Activated T-cell treated with anti-CD3 and anti-CD28 coated beads, Interleukin-2, amount 50 U/mL, for 4 hours (primary cell): Measurements from ENCODE around the gene LRRC23. TPM values are rescaled to one million over a fixed set of nuclear protein-coding genes. Genes with fewer than 3 reads are reported as not detected.
A peak's percentile ranks its signal among the peaks of the same experiment; 100 is the strongest.

Source experiments
- ATAC-seq, 2 donors: fragments of 200-7000 bp; cut with Tn5 transposase; one replicate each; pipeline ENCODE4 v1.10.0; 2021
- DNase-seq: peaks from one replicate; pipeline ENCODE4 v3.0.0-alpha.2; 2020
- H3K27me3 Mint-ChIP-seq: one replicate; pipeline ENCODE4 v1.8.0; 2021; ENCODE audit warnings: low read depth, mixed read lengths
- H3K36me3 Mint-ChIP-seq: one replicate; pipeline ENCODE4 v1.8.0; 2022; ENCODE audit warnings: mixed read lengths; ENCODE audit not compliant: insufficient read depth
- H3K4me1 Mint-ChIP-seq: one replicate; pipeline ENCODE4 v1.8.0; 2021; ENCODE audit warnings: low read depth, mixed read lengths
- H3K4me3 Mint-ChIP-seq: one replicate; pipeline ENCODE4 v1.8.0; 2021; ENCODE audit warnings: mild to moderate bottlenecking, moderate library complexity, mixed read lengths
- H3K9me3 Mint-ChIP-seq: one replicate; pipeline ENCODE4 v1.8.0; 2021; ENCODE audit warnings: mixed read lengths
- total RNA-seq, 3 donors: library from RNA; stranded (reverse); gene quantifications; one replicate each; pipeline ENCODE4 v1.2.1, GENCODE V29; 2021

Gene LRRC23
- total RNA-seq, 3 donors from 2014 or later = 2.1 to 3.0 (median 3.0) TPM

DNA sequence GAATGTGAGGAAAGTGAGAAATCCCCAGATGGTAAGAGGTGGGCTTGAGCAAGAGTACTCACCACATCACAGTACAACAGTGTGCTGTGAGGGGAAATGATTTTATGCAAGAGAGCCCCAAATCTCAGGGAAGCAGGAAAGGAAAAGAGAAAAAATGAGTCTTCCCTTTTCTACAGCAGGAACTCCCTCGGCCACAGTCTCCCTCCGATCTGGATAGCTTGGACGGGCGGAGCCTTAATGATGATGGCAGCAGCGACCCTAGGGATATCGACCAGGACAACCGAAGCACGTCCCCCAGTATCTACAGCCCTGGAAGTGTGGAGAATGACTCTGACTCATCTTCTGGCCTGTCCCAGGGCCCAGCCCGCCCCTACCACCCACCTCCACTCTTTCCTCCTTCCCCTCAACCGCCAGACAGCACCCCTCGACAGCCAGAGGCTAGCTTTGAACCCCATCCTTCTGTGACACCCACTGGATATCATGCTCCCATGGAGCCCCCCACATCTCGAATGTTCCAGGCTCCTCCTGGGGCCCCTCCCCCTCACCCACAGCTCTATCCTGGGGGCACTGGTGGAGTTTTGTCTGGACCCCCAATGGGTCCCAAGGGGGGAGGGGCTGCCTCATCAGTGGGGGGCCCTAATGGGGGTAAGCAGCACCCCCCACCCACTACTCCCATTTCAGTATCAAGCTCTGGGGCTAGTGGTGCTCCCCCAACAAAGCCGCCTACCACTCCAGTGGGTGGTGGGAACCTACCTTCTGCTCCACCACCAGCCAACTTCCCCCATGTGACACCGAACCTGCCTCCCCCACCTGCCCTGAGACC, 31.0 kb downstream of the LRRC23 start:
- no peaks in the 10 kb centered on the region for H3K27me3 Mint-ChIP-seq
- no peaks in the 10 kb centered on the region for H3K9me3 Mint-ChIP-seq
- peaks cover 56% of the 10 kb centered on the region for H3K4me1 Mint-ChIP-seq

DNA sequence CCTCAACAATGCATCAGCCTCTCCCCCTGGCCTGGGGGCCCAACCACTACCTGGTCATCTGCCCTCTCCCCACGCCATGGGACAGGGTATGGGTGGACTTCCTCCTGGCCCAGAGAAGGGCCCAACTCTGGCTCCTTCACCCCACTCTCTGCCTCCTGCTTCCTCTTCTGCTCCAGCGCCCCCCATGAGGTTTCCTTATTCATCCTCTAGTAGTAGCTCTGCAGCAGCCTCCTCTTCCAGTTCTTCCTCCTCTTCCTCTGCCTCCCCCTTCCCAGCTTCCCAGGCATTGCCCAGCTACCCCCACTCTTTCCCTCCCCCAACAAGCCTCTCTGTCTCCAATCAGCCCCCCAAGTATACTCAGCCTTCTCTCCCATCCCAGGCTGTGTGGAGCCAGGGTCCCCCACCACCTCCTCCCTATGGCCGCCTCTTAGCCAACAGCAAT, 31.6 kb downstream of the LRRC23 start:
- DNase-seq (no peak), ATAC-seq (no peak)
- Mint-ChIP-seq H3K4me3 (peak overlapping the region; percentile 87), H3K4me1 (peaks cover 51% of the 10 kb centered on the region), H3K9me3 (no peaks in the 10 kb centered on the region), H3K36me3 (peaks cover 25% of the 10 kb centered on the region), H3K27me3 (no peaks in the 10 kb centered on the region)

More for the DNA sequence above, 31.0 kb downstream of the LRRC23 start:
- Mint-ChIP-seq H3K4me3 (peak overlapping the region; percentile 87), H3K36me3 (peaks cover 25% of the 10 kb centered on the region)
- ATAC-seq (no peak), DNase-seq (no peak)

GRCh38 chr12:6936636-6937480, 32.2 kb downstream of the LRRC23 start:
- H3K4me3 Mint-ChIP-seq = peak overlapping the region; percentile 87
- H3K27me3 Mint-ChIP-seq = no peaks in the 10 kb centered on the region
- ATAC-seq (peak; percentile 37), DNase-seq (peak; percentile 69)
- H3K4me1 Mint-ChIP-seq = peaks cover 51% of the 10 kb centered on the region
- no peaks in the 10 kb centered on the region for H3K9me3 Mint-ChIP-seq
- H3K36me3 Mint-ChIP-seq = peaks cover 25% of the 10 kb centered on the region

DNA sequence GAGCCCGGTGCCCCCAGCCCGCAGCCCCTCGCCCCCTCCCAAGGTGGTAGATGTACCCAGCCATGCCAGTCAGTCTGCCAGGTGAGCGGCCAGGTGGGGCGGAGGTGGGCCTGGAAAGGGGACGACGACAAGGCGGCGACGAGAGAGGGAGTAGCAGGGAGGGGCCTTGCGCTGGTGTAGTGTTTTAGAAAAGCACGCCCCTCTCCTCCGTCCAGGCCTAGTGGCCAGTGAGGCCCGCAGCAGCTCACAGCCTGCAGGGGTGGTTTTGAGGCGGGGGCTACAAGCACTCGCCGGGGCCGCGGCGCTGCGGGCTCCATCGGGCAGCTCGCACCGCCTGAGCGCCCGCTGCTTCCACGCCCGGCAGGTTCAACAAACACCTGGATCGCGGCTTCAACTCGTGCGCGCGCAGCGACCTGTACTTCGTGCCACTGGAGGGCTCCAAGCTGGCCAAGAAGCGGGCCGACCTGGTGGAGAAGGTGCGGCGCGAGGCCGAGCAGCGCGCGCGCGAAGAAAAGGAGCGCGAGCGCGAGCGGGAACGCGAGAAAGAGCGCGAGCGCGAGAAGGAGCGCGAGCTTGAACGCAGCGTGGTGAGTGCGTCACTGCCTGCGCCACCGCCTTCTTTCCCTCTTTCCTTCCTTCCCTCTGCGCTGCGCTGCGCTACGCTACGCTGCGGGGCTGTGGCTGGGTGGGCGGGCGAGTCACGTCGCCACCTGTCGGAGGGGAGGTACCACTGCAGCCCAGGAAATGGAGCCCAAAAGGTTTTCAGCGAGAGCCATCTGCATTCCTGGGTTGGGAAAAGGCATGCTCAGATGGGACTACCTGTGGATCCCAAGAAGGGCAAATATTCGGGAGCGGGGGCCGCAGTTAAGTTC, 33.1 kb downstream of the LRRC23 start:
- peaks cover 49% of the 10 kb centered on the region for H3K4me1 Mint-ChIP-seq
- H3K9me3 Mint-ChIP-seq = no peaks in the 10 kb centered on the region
- H3K27me3 Mint-ChIP-seq = no peaks in the 10 kb centered on the region
- peaks cover 25% of the 10 kb centered on the region for H3K36me3 Mint-ChIP-seq
- peak overlapping the region; percentile 87 for H3K4me3 Mint-ChIP-seq
- peak; percentile 91 for DNase-seq
- ATAC-seq = peak; percentile 92

DNA sequence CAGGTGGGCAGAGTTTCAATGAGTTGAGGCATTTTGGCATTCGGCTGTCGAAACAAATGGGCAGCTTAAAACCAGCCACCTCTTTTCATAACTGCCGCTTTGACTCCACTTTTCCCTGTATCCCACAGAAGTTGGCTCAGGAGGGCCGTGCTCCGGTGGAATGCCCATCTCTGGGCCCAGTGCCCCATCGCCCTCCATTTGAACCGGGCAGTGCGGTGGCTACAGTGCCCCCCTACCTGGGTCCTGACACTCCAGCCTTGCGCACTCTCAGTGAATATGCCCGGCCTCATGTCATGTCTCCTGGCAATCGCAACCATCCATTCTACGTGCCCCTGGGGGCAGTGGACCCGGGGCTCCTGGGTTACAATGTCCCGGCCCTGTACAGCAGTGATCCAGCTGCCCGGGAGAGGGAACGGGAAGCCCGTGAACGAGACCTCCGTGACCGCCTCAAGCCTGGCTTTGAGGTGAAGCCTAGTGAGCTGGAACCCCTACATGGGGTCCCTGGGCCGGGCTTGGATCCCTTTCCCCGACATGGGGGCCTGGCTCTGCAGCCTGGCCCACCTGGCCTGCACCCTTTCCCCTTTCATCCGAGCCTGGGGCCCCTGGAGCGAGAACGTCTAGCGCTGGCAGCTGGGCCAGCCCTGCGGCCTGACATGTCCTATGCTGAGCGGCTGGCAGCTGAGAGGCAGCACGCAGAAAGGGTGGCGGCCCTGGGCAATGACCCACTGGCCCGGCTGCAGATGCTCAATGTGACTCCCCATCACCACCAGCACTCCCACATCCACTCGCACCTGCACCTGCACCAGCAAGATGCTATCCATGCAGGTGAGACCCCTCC, 34.0 kb downstream of the LRRC23 start:
- H3K9me3 Mint-ChIP-seq = no peaks in the 10 kb centered on the region
- no peak for ATAC-seq
- H3K27me3 Mint-ChIP-seq = no peaks in the 10 kb centered on the region
- DNase-seq = no peak
- peaks cover 52% of the 10 kb centered on the region for H3K4me1 Mint-ChIP-seq
- peaks cover 23% of the 10 kb centered on the region for H3K36me3 Mint-ChIP-seq
- H3K4me3 Mint-ChIP-seq = peak overlapping the region; percentile 87

GRCh38 chr12:6939191-6939540, 34.5 kb downstream of the LRRC23 start:
- no peak for ATAC-seq
- DNase-seq = no peak
- Mint-ChIP-seq H3K27me3 (no peaks in the 10 kb centered on the region), H3K36me3 (peaks cover 18% of the 10 kb centered on the region), H3K4me3 (peak overlapping the region; percentile 40), H3K9me3 (no peaks in the 10 kb centered on the region), H3K4me1 (peaks cover 48% of the 10 kb centered on the region)

- peaks cover 55% of the 10 kb centered on the region for H3K4me1 Mint-ChIP-seq
- no peak overlapping the region for H3K4me3 Mint-ChIP-seq
- DNase-seq (no peak), ATAC-seq (no peak)
- H3K27me3 Mint-ChIP-seq = no peaks in the 10 kb centered on the region
- peaks cover 4% of the 10 kb centered on the region for H3K36me3 Mint-ChIP-seq
- no peaks in the 10 kb centered on the region for H3K9me3 Mint-ChIP-seq
Observed at GRCh38 chr12:6941267-6941666, 36.6 kb downstream of the LRRC23 start.

- Mint-ChIP-seq H3K4me1 (peaks cover 55% of the 10 kb centered on the region), H3K27me3 (no peaks in the 10 kb centered on the region), H3K36me3 (peaks cover 4% of the 10 kb centered on the region), H3K4me3 (no peak overlapping the region), H3K9me3 (no peaks in the 10 kb centered on the region)
- ATAC-seq (no peak), DNase-seq (no peak)
Observed at GRCh38 chr12:6941782-6942181, 37.2 kb downstream of the LRRC23 start.

DNA sequence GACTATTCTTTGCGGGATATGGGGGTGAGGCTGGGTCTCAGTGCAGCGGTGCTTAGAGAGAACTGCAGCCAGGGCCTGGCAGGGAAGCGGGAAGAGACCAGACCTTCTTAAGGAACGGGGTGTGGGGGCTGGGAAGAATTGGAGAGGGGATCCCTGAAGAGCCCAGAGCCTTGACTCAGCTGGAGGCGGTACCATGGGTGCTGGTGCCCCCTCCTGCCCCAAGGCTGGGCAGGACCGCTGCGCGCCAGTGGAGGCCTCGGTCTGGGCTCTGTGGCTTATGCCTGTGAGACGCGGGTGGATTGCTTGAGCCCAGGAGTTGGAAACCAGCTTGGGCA, 37.7 kb downstream of the LRRC23 start:
- H3K36me3 Mint-ChIP-seq = peaks cover 4% of the 10 kb centered on the region
- no peaks in the 10 kb centered on the region for H3K9me3 Mint-ChIP-seq
- H3K4me3 Mint-ChIP-seq = no peak overlapping the region
- ATAC-seq (no peak), DNase-seq (no peak)
- no peaks in the 10 kb centered on the region for H3K27me3 Mint-ChIP-seq
- H3K4me1 Mint-ChIP-seq = peaks cover 58% of the 10 kb centered on the region

- DNase-seq (peak; percentile 66), ATAC-seq (peak; percentile 42 to 44)
- peak overlapping the region; percentile 94 for H3K4me3 Mint-ChIP-seq
- no peaks in the 10 kb centered on the region for H3K27me3 Mint-ChIP-seq
- H3K4me1 Mint-ChIP-seq = peaks cover 66% of the 10 kb centered on the region
- H3K9me3 Mint-ChIP-seq = no peaks in the 10 kb centered on the region
- peaks cover 2% of the 10 kb centered on the region for H3K36me3 Mint-ChIP-seq
Observed at GRCh38 chr12:6943389-6943721, 38.7 kb downstream of the LRRC23 start.

DNA sequence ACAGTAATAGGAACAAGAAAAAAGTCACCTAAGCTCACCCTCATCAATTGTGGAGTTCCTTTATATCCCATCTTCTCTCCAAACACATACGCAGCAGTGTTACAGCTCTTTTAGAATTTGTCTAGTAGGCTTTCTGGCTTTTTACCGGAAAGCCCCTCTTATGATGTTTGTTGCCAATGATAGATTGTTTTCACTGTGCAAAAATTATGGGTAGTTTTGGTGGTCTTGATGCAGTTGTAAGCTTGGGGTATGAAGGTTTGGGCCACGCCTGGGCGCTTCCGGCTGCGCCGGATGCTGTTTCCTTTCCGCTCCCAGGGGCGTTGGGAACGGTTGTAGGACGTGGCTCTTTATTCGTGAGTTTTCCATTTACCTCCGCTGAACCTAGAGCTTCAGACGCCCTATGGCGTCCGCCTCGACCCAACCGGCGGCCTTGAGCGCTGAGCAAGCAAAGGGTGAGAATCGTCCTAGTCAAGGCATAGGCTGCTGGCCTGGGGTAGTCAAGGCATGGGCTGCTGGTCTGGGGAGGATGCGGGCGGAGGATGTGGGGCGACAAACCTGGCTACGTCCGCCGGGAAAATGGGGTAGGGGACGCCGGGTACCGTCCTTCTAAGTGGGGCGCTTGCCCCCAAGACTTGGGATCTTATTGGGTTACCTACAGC, 39.2 kb downstream of the LRRC23 start, which contains the start of the genes C12orf57 and RNU7-1:
Gene C12orf57 (plus strand): TSS at position 301 of the 659 bp plus-strand sequence. CDS start 100 bp downstream, at position 401.
Gene RNU7-1 (plus strand): TSS at position 95 of the 659 bp plus-strand sequence.
- DNase-seq = peak; percentile 45
- Mint-ChIP-seq H3K4me3 (peak within 1 kb of the TSS; percentile 94), H3K4me1 (peaks cover 70% of the 10 kb centered on the region), H3K27me3 (no peaks in the 10 kb centered on the region), H3K36me3 (peaks cover 2% of the 10 kb centered on the region), H3K9me3 (no peaks in the 10 kb centered on the region)
- peak; percentile 74 for ATAC-seq

DNA sequence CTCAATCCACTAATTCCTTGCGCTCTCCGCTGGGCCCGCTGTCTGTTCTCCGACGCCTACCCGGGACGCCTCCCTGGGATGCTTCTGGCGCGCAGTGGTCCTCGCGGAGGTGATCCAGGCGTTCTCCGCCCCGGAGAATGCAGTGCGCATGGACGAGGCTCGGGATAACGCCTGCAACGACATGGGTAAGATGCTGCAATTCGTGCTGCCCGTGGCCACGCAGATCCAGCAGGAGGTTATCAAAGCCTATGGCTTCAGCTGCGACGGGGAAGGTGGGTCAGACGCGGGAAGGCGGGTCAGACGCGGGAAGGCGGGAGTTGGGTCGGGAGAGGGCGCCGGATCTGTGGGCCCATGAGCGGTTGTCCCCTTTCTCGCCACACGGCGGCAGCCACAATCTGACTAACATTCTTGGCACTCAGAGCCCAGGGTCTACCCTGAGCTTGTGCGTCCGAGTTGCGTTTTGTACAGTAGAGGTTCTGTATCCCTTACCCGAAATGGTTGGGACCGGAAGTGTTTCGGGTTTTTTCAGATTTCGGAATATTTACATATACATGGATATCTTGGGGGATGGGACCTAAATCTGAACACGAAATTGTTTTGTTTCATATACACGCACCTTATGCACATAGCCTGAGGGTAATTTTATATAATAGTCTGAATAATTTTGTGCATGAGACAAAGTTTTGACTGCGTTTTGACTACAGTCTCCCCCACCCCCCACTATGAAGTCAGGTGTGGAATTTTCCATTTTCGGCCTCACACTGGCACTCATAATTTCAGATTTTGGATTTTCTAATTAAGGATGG, 40.0 kb downstream of the LRRC23 start:
- Mint-ChIP-seq H3K36me3 (peaks cover 2% of the 10 kb centered on the region), H3K9me3 (no peaks in the 10 kb centered on the region), H3K4me3 (peak overlapping the region; percentile 94), H3K27me3 (no peaks in the 10 kb centered on the region), H3K4me1 (peaks cover 72% of the 10 kb centered on the region)
- ATAC-seq = peak; percentile 51 to 55
- peak; percentile 80 for DNase-seq
